ENCODE data around the gene ATP6V1F. TPM values are rescaled to one million over a fixed set of nuclear protein-coding genes. Genes with fewer than 3 reads are reported as not detected.
A peak's percentile ranks its signal among the peaks of the same experiment; 100 is the strongest.

The ATP6V1F gene
- total RNA-seq, 6 experiments from 2014 or later: 179 to 212 (median 193) TPM

- no peaks in the 10 kb centered on the region for H3K9me3 Mint-ChIP-seq
- H3K4me3 Mint-ChIP-seq: no peak overlapping the region
- H3K4me1 Mint-ChIP-seq (ENCODE audit: low read depth): no peaks in the 10 kb centered on the region
- TF ChIP-seq, protein P1, sequence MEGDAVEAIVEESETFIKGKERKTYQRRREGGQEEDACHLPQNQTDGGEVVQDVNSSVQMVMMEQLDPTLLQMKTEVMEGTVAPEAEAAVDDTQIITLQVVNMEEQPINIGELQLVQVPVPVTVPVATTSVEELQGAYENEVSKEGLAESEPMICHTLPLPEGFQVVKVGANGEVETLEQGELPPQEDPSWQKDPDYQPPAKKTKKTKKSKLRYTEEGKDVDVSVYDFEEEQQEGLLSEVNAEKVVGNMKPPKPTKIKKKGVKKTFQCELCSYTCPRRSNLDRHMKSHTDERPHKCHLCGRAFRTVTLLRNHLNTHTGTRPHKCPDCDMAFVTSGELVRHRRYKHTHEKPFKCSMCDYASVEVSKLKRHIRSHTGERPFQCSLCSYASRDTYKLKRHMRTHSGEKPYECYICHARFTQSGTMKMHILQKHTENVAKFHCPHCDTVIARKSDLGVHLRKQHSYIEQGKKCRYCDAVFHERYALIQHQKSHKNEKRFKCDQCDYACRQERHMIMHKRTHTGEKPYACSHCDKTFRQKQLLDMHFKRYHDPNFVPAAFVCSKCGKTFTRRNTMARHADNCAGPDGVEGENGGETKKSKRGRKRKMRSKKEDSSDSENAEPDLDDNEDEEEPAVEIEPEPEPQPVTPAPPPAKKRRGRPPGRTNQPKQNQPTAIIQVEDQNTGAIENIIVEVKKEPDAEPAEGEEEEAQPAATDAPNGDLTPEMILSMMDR (IDR thresholded peaks at IDR 0.05): no peak
- peaks cover 9% of the 10 kb centered on the region; the same call in 1 of the 2 replicates for H3K27me3 Mint-ChIP-seq (ENCODE audit: insufficient read depth)
- H3K27ac Mint-ChIP-seq: no peak overlapping the region
- no peak for DNase-seq
- no peaks in the 10 kb centered on the region for H3K36me3 Mint-ChIP-seq (ENCODE audit: low read depth)
These were observed 19.5 kb downstream of the ATP6V1F start for GRCh38 chr7:128882134-128882533.

- TF ChIP-seq, protein P1 (IDR thresholded peaks at IDR 0.05): peak; percentile 99
- DNase-seq: peak; percentile 58
- Mint-ChIP-seq H3K27ac (no peak overlapping the region), H3K4me3 (no peak overlapping the region), H3K9me3 (no peaks in the 10 kb centered on the region), H3K27me3 (ENCODE audit: insufficient read depth) (peaks cover 9% of the 10 kb centered on the region; the same call in 1 of the 2 replicates), H3K36me3 (ENCODE audit: low read depth) (no peaks in the 10 kb centered on the region), H3K4me1 (ENCODE audit: low read depth) (no peaks in the 10 kb centered on the region)
These were observed 21.2 kb downstream of the ATP6V1F start for GRCh38 chr7:128883622-128884448.

DNA sequence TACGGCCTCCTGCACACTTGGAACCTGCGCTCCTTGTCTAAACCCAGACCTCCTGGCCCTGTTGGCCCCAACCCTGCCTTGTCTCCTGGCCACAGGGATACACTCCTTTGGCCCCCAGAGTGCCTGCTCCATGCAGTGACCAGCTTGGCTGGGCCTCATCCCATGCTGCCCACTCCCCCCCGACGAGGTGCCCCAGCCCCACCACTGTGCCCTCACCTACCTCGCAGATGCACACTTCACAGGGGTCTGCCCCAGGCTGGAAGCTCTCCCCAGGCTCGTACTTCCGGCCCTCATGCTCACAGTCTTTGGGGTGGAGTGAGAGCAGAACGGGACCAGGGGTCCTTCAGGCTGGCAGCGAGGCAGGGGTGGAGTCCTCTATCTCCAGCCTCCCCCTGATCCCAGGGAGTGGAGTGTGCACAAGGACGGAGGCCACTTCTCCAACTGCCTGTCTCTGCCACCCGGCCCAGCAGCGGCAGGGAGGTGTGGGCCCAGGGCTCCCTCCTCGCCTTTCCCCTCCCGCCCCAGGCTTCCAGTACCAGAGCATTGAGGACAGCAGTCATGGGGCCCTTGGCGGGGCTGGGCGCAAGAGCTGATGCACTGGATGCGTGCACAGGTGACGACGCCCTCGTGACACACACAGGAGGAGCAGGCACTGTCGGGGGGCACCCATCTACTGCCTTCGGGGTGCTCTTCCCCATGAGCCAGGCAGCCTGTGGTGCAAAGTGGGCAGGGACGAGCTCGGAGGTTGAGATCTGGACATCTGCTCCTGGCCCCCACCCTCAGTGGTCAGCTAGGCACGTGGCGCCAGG is 22.1 kb downstream of the ATP6V1F start:
- Mint-ChIP-seq H3K4me3 (no peak overlapping the region), H3K36me3 (ENCODE audit: low read depth) (no peaks in the 10 kb centered on the region), H3K9me3 (no peaks in the 10 kb centered on the region), H3K4me1 (ENCODE audit: low read depth) (no peaks in the 10 kb centered on the region), H3K27me3 (ENCODE audit: insufficient read depth) (peaks cover 9% of the 10 kb centered on the region; the same call in 1 of the 2 replicates), H3K27ac (no peak overlapping the region)
- TF ChIP-seq, protein P1 (IDR thresholded peaks at IDR 0.05): no peak
- no peak for DNase-seq

- TF ChIP-seq, protein P1 (IDR thresholded peaks at IDR 0.05): no peak
- Mint-ChIP-seq H3K36me3 (ENCODE audit: low read depth) (no peaks in the 10 kb centered on the region), H3K4me3 (no peak overlapping the region), H3K4me1 (ENCODE audit: low read depth) (no peaks in the 10 kb centered on the region), H3K9me3 (no peaks in the 10 kb centered on the region), H3K27me3 (ENCODE audit: insufficient read depth) (peaks cover 9% of the 10 kb centered on the region; the same call in 1 of the 2 replicates), H3K27ac (no peak overlapping the region)
- DNase-seq: no peak
These were observed 22.9 kb downstream of the ATP6V1F start for GRCh38 chr7:128885370-128886187.

Data from HFFc6 (cell line).